DMS114 treated with DMSO at 0.1 percent for 48 hours (cell line): ENCODE measurements around the gene METTL25.
A peak's percentile ranks its signal among the peaks of the same experiment; 100 is the strongest.
"Not testable (repeated sequence)": the region's sequence is repeated elsewhere in the genome, so short reads cannot be mapped to it uniquely, and the experiment has no call there.

ENCODE experiments used
- DNase-seq: peaks from one replicate; lab custom pipeline; 2025; ENCODE audit not compliant: unreplicated experiment; lab: John Stamatoyannopoulos, UW

The METTL25 gene, protein sequence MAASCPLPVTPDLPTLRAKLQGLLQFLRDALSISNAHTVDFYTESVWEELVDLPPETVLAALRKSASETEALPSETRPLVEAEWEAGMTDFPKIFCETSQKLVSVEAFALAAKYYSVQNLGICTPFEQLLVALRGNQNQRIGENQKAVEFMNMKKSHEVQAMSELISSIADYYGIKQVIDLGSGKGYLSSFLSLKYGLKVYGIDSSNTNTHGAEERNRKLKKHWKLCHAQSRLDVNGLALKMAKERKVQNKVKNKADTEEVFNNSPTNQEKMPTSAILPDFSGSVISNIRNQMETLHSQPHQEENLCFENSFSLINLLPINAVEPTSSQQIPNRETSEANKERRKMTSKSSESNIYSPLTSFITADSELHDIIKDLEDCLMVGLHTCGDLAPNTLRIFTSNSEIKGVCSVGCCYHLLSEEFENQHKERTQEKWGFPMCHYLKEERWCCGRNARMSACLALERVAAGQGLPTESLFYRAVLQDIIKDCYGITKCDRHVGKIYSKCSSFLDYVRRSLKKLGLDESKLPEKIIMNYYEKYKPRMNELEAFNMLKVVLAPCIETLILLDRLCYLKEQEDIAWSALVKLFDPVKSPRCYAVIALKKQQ

DNA sequence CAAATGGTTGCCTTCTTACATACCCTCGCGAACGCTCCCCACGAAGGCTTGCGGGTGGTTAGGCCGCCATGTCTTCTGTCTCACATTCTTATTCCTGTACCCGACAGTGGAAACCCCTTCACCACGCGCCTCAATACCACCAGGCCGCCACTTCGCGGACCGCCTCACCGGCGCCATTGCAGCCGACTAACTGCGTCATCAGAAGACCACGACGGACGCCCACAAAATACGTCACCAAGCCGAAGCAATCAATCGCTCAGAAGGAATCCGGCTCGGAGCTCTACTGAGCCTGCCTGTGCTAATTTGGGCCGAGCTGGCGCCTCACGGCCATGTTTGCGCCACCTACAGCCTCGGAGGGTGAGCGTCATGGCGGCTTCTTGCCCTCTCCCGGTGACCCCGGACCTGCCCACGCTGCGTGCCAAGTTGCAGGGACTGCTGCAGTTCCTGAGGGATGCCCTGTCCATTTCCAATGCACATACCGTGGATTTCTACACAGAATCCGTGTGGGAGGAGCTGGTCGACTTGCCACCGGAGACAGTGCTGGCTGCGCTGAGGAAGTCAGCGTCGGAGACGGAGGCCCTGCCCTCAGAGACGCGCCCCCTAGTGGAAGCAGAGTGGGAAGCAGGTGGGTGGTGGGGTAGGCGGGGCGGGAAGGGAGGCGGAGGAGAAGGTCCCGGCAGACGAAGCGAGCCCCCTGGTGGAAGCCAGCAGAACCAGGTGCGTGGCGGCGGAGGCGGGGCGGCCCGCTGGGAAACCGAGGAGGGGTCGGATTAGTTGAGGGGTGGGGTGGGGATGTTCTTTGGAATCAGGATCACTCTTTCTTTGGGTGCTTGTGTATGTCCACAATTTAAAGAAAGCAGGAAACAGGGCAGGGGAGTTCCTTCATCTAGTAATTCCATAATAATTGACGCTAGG is at the start of gene METTL25, which contains the start of gene CCDC59:
Gene METTL25, plus strand, starts transcription at position 330 of the 915 bp plus-strand sequence. Its CDS starts 37 bp downstream, at position 367.
Gene CCDC59, minus strand, starts transcription at position 188 of the 915 bp plus-strand sequence. Its CDS starts 11 bp downstream, at position 177.
- DNase-seq: peak; percentile 96

DNA sequence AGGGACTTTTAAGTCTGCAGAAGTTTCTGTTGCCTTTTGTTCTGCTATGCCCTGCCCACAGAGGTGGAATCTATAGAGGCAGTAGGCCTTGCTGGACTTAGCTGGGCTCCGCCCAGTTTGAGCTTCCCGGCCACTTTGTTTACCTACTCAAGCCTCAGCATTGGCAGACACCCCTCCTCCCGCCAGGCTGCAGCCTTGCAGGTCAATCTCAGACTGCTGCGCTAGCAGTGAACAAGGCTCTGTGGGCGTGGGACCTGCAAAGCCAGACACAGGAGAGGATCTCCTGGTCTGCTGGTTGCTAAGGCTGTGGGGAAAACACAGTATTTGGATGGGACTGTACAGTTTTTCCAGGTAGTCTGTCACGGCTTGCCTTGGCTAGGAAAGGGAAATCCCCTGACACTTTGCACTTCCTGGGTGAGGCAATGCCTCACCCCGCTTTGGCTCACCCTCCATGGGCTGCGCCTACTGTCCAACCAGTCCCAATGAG is 43.9 kb upstream of the METTL25 start:
- no peak for DNase-seq

DNA sequence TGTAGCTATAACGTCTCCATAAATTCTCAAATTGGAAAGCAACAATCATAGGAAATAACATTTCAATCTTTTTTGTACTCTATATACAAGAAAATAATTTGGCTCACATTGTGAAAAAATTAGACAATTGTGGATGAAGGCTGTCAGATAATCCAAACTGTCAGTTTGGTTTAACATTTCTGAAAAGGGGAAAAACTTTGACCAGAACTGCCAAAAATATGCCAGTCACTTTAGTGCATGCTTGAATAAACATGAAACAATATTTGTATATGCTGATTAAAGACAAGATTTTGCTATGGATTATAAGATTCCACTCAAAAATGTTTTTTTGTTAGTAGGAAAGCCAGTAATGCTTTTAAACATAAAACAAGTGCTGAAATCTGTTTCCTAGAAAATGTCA is 39.1 kb upstream of the METTL25 start:
- DNase-seq: no peak

DNA sequence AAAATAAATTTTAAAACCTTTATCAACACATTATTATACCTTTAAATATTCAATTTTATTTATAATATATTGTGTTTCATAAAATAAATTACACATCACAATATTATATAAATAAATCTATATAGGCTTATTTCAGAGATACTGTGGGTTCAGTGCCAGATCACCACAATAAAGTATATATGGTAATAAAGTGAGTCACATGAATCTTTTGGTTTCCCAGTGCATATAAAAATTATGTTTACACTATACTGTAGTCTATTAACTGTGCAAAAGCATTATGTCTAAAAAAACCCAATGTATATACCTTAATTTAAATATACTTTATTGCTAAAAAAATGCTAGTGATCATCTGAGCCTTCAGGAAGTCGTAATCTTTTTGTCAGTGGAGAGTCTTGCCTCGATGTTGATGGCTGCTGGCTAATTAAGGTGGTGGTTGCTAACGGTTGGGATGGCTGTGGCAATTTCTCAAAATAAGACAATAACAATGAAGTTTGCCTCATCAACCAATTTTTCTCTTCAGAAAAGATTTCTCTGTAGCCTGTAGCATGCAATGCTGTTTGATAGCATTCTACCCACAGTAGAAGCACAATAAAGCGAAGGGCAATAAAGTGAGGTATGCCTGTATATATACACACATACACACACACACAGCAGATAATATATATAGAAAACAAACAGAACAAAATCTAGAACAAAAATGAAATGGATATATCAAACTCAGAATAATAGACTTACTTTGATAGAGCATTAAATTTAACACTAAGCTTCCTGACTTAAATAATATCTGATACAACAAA is 32.6 kb upstream of the METTL25 start:
- DNase-seq: no peak

DNA sequence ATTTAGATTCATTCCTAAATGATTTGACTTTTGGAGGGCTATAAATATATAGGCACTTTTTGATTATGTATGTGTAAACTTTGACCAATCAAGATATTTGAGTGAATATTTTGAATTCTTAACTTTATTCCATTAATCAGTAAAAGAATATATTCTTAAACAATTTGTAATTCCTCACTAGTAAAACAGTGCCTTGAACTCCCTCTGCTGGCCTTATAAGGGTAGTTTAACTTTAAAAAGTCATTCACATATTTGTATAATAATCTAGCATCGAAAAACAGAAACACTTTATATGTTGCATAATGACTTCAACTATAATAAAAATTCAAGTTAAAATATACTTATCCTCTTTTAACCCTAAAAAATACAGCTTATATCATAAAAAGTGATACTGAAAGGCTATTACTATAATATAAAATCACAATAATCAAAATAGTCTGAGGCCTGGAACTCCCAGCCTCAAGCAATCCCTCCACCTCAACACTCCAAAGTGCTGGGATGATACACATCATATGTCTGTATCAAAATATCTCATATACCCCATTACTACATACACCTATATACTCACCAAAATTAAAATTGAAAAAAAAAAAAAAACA is 31.3 kb upstream of the METTL25 start:
- DNase-seq: peak; percentile 53

DNA sequence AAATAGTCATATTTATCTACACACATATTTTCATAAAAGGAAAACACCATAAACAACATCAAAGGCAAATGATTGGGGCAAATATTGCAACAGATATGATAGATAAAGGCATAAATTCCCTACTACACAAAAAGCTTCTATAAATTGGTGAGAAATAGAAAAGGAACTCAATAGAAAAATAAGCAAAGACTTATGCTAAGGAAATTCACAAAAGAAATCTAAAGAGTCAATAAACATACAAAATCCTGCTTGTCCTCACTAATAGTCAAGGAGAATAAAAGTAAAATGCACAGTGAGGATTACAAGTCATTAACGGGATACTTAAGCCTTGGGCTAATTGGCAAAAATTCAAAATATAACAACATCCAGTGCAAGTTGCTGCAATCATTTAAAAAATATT is 30.5 kb upstream of the METTL25 start:
- no peak for DNase-seq

DNA sequence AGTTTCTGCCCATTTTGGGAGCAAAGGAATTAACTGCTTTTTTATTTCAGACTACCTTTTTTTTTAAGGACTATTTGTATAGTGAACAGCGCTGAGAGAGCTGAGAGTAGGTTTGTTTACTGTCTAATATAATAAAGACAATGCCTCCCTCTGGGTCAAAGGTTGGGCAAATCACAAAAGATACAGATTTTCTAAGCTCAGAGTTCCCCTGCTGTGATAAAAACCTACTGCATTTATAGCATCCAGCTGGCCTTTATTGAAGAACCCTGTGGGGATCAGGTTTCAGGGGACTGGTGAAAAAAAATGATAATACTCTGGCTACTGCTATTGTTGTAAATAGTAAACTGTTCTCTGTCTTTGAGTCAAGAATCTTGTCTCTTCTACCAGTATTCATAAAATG is 28.8 kb upstream of the METTL25 start:
- DNase-seq: no peak

DNA sequence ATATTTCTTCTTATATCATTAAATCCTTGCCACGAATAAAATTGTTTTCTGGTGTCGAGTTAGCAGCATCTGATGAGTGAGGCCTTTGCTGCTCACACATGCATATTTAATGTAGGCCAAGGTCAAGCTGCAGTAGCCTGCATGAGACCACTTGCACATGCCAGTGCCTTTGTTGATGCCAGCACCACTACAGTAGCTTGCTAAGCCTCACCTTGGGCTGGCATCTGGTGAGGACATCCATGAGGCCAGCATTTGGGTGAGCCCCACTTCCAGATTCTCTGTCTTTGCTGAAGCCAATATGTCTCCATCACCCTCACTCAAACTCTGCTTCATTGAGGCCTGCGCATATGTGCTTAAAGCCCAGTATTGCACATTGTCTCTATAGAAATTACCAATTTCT is 8.2 kb upstream of the METTL25 start:
- DNase-seq: no peak

DNA sequence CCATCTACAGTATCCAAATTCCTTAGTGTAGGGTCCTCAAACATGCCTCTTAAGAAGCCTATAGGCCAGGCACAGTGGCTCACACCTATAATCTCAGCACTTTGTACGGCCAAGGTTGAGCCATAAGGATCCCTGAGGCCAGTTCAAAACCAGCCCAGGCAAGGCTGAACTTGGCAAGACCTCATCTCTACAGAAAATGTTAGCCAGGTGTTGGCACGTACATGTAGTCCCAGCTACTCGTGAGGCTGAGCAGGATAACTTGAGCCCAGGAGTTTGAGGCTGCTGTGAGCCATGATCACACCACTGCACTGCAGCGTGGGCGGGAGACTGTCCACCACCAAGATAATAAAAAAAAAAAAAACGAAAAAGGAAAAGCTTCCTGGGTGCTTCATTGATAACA is 6.9 kb upstream of the METTL25 start:
- DNase-seq: no peak

DNA sequence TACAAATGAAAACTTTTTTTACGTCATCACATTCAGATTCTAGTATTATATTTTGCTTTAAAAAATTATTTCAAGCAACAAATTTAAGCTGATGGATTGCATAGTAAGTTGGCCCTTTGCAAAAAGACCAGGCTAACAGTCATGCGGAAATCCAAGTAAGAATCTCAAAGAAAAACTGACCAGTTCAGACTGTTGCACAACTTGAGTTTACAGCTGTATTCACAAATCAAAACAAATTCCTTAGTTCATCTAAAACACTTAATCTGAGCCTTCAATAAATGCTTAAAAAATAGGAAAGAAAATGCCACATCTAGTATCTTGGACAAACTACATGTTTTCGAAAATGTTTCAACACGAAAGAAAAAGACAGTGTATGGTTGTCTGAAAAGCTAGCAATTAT is 989 bp upstream of the METTL25 start:
- DNase-seq: no peak

DNA sequence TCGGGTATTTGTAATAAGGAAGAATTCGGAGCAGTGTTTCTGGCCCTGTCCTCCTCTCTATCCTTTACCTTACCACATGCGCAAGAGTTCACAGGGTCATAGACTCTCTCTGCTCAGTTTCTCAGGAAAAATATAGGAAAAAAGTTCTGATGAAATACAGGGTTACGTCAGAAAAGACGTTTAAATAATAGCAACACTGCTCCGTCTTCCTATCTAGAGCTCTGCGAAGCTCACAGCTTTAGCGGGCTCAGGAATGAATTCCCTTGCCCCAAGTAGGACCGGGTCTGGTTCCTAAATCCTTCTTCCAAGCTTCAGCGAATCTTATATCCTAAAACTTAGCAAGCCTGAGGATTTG is 507 bp upstream of the METTL25 start:
- no peak for DNase-seq

DNA sequence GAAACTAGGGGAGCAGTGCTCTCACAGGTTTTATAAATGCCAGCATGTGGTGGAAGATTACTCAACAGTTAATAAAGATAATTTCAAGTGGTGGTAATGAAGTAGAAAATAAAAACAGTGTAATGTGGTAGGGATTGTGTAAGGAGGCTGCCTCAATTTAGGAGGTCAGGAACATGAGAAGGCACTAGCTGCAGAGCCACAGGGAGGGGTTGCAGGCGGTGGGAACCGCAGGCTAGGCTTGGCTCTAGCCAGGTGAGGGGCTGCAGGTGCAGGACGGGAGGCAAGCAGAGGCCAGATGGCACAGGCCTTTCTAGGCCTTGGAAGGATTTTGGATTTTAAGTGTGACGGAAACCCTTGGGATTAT is 768 bp downstream of the METTL25 start:
- DNase-seq: no peak

DNA sequence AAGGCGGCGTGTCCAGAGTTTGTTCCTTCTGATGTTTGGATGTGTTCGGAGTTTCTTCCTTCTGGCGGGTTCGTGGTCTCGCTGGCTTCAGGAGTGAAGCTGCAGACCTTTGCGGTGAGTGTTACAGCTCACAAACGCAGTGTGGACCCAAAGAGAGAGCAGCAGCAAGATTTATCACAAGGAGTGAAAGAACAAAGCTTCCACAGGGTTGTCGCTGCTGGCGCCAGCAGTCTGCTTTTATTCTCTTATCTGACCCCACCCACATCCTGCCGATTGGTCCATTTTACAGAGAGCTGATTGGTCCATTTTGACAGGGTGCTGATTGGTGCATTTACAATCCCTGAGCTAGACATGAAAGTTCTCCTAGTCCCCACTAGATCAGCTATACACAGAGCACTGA is 2.5 kb downstream of the METTL25 start:
- DNase-seq: not testable (repeated sequence)

DNA sequence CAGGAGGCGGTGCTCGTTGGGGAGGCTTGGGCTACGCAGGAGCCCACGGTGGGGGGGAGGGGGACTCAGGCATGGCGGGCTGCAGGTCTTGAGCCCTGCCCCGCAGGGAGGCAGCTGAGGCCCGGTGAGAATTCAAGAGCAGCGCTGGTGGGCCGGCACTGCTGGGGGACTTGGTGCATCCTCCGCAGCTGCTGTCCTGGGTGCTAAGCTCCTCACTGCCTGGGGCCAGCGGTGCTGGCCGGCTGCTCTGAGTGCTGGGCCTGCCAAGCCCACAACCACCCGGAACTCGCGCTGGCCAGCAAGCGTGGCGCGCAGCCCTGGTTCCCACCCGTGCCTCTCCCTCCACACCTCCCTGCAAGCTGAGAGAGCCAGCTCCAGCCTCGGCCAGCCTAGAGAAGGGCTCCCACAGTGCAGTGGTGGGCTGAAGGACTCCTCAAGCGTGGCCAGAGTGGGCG is 3.2 kb downstream of the METTL25 start:
- no peak for DNase-seq

DNA sequence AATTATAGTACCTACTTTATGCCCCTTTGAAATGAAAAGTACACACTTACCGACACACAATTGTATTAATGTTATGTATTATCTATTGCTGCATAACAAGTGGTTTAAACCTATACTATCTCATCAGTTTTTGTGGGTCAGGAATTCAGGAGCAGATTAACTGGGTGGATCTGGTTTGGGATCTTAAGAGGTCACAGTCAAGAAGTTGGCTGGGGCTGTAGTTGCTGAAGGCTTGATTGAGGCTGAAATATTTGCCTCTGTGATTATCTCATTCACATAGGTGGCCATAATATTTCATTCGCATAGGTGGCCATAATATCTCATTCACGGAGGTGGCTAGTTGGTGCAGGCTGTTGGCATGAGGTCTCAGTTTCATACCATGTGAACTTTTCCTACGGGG is 5.7 kb downstream of the METTL25 start:
- DNase-seq: no peak

DNA sequence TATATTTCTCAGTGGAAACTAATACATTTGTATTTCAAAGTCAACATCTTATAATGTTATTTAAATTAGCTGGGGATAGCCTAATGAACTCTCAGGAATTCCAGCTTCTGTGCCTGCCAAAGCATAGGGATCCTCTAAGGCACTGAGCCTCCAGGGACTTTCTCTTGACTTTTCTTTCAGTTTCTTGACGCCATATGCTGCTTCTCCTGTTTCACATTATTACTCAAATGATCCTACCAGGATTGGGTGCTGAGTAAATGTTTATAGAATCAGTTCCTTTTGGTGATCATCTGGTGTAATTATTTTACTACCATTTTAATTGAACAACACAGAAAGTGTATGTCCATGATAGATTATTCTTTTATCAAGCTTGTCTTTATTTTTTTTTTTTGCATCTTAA is 7.9 kb downstream of the METTL25 start:
- no peak for DNase-seq

DNA sequence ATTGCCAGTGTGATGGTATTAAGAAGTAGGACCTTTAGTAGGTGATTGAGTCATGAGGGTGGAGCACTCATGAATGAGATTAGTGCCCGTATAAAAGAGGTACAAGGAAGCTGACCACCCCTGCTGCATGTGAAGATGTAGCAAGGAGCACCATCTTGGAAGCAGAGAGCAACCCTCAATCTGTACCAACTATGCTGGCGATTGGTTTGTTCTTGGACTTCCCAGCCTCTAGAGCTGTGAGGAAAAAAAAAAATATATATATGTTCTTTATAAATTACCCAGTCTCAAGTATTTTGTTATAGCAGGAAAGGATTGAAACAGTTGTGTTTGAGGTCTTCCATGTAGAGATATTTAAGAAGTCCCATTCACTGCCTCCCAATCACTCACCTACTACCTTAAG is 16.9 kb downstream of the METTL25 start:
- DNase-seq: no peak

DNA sequence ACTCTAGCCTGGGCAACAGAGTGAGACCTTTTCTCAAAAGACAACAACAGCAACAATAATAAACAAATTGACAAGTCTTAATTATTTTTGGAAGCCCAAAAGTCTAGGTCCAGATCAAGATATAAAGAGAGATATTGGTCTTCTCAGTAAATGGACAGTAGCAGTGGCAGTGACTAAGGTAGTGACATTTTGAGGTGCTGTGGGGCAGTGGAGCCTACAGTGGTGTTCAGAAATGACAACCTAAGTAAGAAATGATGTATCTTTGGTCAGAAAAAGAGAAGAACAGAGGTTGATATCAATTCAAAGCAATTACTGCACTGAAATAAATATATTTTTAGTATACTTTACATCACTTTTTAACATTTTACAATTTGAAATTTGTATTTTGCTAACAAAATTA is 20.7 kb downstream of the METTL25 start:
- DNase-seq: no peak

DNA sequence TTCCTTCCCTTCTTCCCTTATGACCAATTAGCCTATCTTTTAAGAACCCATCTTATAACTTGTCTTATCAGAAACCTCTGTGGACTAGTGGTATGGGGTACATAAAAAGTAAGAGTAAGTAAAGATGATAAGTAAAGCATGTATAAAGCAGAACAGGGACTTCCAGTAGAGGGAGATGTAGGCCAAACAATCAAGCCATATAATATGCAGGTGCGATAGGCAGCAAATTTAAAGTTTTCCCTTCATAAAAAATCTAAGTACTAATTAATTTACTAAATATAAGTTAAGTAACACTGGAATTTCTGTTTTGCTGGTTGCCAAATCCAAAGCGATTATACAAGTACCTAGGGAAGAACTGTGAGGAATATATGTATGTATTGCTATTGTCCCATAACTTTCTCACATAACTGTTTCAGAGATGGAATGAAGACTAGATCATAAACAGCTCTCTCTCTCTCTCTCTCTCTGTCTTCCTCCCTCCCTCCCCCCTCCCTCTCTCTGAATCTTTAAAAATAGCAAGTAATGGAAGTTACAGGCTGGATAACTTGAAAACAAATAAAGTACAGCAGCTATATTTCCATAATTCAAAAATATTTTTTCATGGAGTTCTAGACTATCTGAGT is 25.7 kb downstream of the METTL25 start:
- peak; percentile 57 for DNase-seq

DNA sequence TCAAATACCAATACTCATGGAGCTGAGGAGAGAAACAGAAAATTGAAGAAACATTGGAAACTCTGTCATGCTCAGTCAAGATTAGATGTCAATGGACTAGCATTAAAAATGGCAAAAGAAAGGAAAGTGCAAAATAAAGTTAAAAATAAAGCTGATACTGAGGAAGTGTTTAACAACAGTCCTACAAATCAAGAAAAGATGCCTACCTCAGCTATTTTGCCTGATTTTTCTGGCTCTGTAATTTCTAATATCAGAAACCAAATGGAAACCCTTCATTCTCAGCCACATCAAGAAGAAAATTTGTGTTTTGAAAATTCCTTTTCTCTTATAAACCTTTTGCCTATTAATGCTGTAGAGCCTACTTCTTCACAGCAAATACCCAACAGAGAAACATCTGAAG is 40.5 kb downstream of the METTL25 start:
- DNase-seq: no peak
